NCI-H2171 treated with DMSO at 0.1 percent for 48 hours (cell line): ENCODE results near the gene SOX6.
"Not testable (repeated sequence)": the region's sequence is repeated elsewhere in the genome, so short reads cannot be mapped to it uniquely, and the experiment has no call there.

Experiments
- DNase-seq: peaks from one replicate; lab custom pipeline; 2025; lab: John Stamatoyannopoulos, UW

The SOX6 gene

GRCh38 chr11:16036218-16036617 is 320.1 kb downstream of the SOX6 start:
- DNase-seq: no peak

GRCh38 chr11:16034074-16034473 is 322.3 kb downstream of the SOX6 start:
- no peak for DNase-seq

DNA sequence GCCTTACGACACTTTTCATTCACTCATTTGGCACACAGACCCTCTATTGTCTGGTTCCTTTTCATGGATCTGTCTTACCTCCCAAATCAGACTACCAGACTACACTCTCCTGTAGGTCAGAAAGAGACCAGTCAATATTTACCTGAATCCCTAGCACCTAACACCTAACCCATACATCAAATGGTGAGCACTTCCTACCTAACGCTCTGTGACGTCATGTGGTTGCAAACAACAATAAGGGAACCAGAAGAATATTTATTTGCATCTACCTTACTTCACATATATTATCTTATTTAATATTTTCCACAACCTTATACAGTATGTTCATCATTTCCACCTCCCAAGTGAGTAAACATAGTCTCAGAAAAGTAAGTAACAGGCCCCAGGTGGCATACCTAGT is 323.4 kb downstream of the SOX6 start:
- no peak for DNase-seq

GRCh38 chr11:16031210-16031609 is 325.1 kb downstream of the SOX6 start:
- DNase-seq: no peak

DNA sequence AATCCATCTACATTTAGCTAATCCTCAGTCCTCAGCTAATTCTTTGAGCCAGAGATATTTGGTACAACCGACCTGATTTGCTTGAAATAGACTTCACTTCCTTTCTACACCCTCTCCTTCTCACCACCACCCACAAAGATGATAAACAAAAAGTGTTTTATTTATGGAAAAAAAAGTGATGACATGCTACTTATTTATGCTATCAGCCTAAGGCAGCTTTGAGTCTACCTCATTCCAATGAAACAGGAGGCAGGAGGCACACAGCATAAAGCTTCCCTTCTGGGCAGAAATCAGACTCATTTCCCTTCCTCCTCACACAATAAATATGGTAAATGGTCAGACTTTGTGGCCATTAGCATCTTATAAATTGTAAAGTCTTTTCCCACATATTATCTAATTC is 325.7 kb downstream of the SOX6 start:
- no peak for DNase-seq

DNA sequence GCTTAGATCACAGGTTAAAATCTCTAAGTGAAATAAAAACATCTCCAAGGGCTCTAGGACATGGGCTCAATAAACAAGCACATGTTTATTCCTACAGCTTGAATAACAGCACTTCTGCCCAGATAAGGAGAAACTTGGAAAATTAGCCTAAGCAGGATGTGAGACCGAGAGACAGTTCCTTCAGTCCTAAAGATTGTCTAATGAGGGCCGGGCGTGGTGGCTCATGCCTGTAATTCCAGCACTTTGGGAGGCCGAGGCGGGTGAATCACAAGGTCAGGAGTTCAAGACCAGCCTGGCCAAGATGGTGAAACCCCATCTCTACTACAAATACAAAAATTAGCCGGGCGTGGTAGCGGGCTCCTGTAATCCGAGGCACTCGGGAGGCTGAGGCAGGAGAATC is 327.2 kb downstream of the SOX6 start:
- DNase-seq: not testable (repeated sequence)

DNA sequence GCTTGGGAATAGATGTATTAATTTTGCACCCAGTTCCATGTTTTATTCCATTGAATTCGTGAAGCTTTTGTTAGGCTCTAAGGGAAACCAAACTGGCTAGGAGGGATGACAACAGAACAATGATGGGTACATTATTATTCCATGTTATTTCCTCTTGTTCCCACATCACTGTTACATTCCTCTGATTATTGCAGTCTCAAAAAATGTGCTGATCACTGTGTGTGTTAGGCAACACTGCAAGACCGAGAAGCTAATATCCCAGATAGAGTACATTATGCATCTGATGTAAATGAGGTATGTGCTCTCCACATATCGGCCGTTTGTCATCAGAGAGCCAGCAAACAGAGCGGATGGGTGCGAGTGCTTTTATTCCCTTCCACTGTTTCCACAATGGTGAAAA is 327.9 kb downstream of the SOX6 start:
- no peak for DNase-seq

GRCh38 chr11:16027621-16028020 is 328.7 kb downstream of the SOX6 start:
- DNase-seq: no peak

GRCh38 chr11:16026849-16027248 is 329.5 kb downstream of the SOX6 start:
- no peak for DNase-seq

GRCh38 chr11:16018931-16019330 is 337.4 kb downstream of the SOX6 start:
- DNase-seq: no peak

- no peak for DNase-seq
Observed at GRCh38 chr11:16016468-16016829, 339.9 kb downstream of the SOX6 start.

GRCh38 chr11:16015741-16016467 is 340.4 kb downstream of the SOX6 start:
- no peak for DNase-seq

DNA sequence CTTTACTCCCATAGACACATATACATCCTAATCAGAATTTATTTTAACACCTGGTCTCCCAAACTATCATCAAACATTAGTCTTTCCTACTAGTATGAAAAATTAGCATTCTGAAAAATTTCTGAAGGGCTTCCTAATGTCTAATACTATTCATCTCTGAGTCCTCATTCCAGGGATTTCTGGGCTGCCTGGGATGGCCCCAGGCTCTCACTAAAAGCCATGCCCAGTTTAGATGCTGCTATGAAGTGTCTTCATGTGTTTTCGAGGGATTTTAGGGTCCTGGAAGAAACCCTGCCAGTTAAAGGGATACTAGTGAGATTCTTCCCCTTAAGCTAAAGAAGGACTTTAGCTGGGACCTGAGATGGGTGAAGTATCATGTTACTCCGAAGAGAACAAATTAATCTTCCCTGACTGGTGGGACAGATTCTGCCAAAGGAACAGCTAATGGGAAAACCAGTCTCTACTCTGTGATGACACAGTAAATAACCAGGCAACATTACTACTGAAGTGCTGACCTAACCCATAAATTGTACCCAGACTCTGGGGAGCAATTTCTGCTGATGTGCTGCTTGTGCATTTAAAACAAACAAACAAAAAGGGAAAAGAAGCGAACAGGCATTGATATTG is 342.6 kb downstream of the SOX6 start:
- DNase-seq: no peak

DNA sequence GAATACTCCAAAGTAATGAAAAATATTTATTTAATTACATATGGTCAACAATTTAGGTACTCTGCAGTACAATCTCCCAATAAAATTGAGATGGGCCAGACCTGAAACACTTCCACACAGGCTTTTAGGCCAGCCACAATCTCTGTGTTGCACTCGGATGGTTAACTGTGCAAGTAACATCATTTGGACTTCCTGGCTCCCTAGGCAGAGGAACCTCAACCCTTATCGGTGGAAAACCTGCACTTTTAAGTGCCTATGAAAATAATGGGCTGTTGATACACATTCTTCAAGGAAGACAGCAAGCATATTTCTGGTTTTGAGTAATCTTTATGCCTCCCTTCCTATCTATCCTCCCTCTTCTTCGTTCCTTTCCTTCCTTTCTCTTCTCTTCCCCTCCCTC is 343.1 kb downstream of the SOX6 start:
- DNase-seq: no peak

DNA sequence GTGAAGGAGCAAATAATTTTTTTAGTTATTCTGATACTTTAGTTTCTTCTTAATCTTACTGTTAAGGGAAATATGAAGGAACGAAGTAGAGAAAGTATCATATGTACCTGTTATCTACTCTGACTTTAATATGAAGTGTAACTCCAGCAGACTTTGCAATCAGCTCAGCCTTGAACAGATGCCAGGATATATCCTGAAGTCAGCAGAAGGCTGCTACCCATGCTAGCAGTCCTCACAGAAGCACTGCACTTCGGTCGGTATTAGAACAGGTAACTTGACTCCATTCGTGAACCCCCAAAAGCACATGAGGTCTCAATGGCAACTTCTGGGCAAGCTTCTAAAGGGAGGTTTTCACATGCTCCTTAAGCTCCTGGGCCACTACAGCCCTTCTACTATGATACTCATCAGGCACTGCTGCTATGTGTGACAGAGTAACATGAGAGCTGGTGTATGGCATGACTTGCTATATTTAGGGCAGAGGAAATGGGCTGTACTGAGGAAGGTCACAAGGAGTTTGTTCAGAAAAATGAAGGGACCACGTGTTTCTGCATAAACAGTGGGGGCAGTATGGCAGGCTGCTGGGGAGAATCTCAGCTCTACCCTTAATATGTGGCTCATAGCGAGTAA is 344.1 kb downstream of the SOX6 start:
- no peak for DNase-seq

GRCh38 chr11:16011396-16011795 is 344.9 kb downstream of the SOX6 start:
- no peak for DNase-seq

DNA sequence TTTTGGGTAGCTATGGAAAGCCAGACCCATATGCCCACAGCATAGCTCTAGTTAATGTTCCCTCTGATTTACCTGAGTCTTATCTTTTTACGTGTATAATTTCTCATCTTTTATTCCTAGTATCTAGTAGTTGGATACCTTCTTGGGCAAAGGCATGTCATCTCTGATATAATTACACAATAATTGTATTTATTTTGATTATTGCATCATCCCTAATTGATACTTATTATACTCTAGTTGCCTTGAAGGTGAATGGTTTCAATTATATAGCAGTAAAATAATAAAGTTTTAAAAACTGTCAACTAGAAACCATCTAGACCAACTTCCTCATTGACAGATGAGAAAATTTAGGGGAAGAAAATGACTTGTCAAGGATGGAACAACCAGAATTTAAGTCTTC is 347.3 kb downstream of the SOX6 start:
- DNase-seq: no peak

- DNase-seq: no peak
Observed at GRCh38 chr11:16007514-16007913, 348.8 kb downstream of the SOX6 start.

GRCh38 chr11:16002942-16003341 is 353.4 kb downstream of the SOX6 start:
- DNase-seq: no peak

GRCh38 chr11:16001899-16002426 is 354.4 kb downstream of the SOX6 start:
- no peak for DNase-seq

DNA sequence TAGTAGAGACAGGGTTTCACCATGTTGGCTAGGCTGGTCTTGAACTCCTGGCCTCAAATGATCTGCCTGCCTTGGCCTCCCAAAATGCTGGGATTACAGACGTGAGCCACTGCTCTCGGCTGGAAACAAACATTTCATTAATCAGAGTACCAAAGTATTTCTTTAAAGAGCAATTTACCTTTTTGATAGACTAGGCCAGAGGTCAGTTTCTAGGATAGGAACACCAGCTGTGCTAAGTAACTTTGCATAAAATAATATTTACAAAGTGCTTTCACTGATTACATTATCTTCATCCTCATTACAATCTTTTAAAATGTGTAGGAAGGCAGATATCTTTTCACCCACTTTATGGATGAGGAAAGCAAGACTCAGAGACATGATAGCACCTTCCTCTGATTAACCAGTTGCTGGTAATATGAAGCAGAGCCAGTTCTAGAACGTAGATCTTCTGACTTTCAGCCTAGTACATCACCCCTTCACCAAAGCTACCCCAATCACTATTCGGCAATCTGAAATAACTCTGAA is 355.2 kb downstream of the SOX6 start:
- DNase-seq: no peak

- no peak for DNase-seq
Observed at GRCh38 chr11:16000065-16000464, 356.3 kb downstream of the SOX6 start.

DNA sequence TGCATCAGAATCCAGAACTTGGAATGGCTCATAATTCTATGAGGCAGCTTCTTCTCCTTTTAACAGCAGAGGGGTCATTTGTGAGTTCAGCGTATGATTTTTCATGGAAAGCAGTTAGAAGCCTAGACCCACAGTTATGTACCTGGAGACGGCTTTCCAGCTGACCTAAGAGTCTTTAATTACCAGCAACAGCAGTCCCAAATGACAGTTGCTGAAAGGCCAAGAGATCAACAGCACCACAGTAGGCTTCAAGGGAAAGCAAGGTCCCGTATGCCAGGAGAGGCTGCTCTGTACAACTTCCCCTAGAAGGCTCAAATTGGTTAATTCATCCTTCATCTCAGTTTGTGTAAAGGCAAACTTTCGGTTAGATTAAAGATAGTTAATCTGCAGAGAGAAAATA is 363.0 kb downstream of the SOX6 start:
- DNase-seq: no peak
